NCI-H2227 (cell line): ENCODE measurements around the gene C3AR1.
"Not testable (repeated sequence)": the region's sequence is repeated elsewhere in the genome, so short reads cannot be mapped to it uniquely, and the experiment has no call there.

ENCODE experiments used
- DNase-seq: peaks from one replicate; lab custom pipeline; 2025; ENCODE audit not compliant: unreplicated experiment; lab: John Stamatoyannopoulos, UW

Gene C3AR1

DNA sequence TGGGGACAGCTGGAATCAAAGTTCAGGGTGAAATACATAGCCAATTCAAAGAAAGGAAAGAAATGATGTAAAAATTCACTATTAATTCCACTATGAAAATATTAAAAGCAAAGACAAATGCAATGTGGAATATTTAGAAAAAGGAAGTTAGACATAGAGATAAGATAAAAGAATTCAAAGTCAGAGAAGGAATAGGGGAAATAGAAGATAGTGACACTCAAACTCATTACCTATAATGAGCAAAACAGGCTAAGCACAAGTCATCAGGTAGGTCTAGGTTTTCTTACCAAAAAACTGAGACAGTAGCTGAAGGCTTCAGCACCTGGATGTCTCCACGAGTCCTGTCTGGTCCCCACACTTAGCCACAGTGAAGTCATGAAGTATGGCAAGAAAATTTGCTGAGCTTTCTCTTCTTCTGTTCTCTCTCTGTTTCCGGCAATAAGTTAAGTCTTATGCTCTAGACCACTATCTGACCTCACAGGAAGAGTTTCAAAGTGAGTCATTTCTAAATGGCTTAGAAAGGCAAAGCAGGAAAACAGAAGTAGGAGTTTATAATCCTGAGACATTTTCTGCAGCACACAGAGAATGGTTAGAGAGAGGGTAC lies at the start of gene C3AR1:
TSS of gene C3AR1 (minus strand) at position 369 of the 604 bp plus-strand sequence. CDS start 6,174 bp downstream, outside the sequence.
- DNase-seq, result no peak

- not testable (repeated sequence) for DNase-seq
These were observed 47.0 kb upstream of the C3AR1 start for GRCh38 chr12:8113117-8113516.

GRCh38 chr12:8108808-8109398 lies 42.7 kb upstream of the C3AR1 start:
- DNase-seq, result peak; percentile 77

GRCh38 chr12:8099235-8099634 lies 33.1 kb upstream of the C3AR1 start:
- no peak for DNase-seq

DNA sequence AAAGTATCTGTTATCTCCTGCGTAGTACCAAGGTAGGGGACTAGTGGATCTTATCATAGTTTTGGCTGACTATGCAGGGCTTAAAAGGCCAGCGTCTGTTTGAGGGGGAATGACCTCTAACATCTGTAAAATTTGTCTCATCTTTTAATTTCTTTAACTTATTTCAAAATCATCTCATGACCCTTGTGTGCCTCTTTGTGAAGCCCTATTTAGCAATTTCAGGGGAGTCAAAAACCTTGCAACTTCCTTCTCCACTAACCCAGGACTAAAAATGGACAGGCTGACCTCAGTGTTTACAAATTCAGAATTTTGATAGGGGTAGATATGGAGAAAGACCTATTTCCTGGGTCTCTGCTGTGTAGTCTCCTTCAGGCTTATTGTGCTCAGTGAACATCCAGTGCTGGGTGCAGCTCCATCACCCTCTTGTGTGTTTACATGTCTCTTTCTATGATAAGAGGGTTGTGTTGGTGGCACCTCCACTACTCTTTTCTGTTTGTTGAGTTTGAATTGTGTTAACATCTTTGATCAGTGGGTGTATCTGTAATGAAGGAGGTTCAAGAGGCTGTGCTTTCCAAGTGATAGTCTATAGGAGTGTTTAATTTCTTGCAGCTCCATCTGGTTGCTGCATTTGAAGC lies 30.2 kb upstream of the C3AR1 start:
- no peak for DNase-seq

DNA sequence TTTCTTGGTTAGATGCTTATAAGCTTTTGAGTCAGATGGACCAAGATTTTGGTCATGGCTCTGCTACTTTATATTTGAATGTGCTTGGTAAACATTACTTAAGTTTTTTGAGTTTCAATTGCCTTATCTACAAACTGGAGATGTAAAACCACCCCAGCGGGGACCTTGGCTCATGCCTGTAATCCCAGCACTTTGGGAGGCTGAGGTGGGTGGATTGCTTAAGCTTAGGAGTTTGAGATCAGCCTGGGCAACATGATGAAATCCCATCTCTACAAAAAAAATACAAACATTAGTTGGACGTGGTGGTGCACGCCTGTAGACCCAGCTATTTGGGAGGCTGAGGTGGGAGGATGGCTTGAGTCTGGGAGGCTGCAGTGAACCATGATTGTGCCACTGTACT lies 27.1 kb upstream of the C3AR1 start:
- no peak for DNase-seq

DNA sequence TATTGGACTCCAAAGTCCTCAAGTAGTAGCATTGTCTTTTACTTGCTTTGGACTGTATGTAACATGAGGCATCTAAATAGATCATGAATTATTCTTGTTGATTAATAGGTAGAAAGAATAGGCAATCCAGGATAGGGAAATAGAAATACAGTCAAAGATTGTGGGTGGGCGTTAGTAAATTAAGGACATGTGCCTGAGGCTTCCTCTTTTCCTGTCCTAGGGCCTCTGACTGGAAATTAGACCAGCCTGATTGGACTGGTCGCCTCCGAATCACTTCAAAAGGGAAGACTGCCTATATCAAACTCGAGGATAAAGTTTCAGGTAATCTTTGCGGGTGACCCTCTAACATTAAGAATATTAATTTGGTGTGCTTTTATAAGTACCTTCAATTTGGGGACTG lies 23.6 kb upstream of the C3AR1 start:
- DNase-seq, result no peak

- not testable (repeated sequence) for DNase-seq
These were observed 23.1 kb upstream of the C3AR1 start for GRCh38 chr12:8089277-8089676.

DNA sequence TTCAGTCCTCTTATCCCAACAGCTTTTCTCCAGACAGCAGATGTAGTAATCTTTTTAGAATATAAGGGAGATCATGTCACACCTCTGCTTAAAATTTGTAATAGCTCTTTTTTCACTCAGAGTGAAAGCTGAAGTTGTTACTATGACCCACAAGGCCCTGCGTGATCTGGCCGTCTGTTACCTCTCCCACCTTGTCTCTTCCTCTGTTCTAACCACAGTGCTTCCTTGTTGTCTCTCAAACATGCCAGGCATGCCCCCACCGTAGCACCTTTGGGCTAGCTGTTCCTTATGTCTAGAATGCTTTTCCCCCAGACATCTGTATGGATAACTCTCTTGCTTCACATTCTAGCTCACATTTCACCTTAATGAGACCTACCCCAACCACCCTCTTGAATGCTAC lies 22.4 kb upstream of the C3AR1 start:
- no peak for DNase-seq

- DNase-seq, result no peak
These were observed 21.5 kb upstream of the C3AR1 start for GRCh38 chr12:8087666-8088065.

- DNase-seq, result not testable (repeated sequence)
These were observed 18.2 kb upstream of the C3AR1 start for GRCh38 chr12:8084351-8084750.

- DNase-seq, result no peak
These were observed 16.6 kb upstream of the C3AR1 start for GRCh38 chr12:8082808-8083100.

DNA sequence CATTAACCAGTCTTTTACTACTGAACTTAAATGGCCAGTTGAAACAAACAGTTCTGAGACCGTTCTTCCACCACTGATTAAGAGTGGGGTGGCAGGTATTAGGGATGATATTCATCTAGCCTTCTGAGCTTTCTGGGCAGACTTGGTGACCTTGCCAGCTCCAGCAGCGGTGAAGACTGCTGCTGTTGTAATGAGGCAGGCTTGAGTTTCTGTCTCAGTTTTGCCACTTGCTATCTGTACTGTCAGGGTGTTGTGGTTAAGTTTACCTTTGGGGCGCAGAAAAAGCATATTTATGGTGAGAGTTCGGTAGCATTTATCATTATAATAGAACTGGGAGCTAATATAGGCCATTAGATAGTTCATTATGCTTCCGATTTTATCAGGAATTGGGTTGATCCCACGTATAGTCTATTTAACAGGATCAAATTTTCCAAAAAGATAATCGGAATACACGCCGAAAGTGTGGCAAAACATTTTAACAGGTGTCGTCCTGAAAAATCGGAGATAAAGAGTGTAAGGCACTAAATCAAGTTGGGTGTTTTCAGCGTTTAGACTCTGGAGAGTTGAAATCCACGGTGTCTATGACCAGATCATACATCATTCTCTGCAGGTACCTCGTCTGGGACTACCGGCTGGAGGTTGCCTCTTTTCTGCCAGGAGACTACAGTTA lies 15.2 kb upstream of the C3AR1 start:
- peak; percentile 1 for DNase-seq

DNA sequence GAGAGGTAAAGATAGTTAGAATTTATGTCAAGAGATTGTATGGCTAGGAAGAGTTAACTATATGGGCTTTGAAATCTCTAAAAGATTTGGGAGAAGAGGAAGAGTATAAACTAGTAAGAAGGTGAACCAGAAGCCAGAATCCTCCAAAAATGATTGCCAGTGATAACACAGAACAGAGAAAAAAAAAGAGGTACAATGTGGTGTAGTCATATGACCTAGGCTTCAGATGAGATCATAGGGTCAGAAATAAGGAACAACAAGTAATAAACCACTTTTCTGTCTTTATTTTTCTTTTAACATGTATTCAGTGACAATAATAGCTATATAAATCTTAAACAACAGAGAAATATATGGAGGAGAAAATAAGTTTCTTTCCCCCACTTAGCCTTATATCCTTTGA lies 14.0 kb upstream of the C3AR1 start:
- DNase-seq, result no peak

GRCh38 chr12:8078916-8079315 lies 12.8 kb upstream of the C3AR1 start:
- DNase-seq, result no peak

DNA sequence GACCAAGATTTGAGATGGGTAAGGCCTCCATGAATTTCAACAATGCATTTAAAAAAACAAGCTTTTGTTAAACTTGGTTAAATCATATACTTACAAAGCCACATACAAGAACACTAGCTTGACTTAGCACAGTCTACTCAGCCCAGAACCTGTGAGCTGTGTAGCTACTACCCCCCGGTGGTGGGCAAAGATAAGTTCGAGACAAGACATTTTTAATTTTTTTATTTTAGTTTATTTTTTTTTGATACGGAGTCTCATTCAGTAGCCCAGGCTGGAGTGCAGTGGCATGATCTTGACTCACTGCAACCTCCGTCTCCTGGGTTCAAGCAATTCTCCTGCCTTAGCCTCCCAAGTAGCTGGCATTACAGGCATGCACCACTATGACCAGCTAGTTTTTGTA lies 12.2 kb upstream of the C3AR1 start:
- peak; percentile 33 for DNase-seq

GRCh38 chr12:8077207-8077606 lies 11.0 kb upstream of the C3AR1 start:
- DNase-seq, result peak; percentile 0

DNA sequence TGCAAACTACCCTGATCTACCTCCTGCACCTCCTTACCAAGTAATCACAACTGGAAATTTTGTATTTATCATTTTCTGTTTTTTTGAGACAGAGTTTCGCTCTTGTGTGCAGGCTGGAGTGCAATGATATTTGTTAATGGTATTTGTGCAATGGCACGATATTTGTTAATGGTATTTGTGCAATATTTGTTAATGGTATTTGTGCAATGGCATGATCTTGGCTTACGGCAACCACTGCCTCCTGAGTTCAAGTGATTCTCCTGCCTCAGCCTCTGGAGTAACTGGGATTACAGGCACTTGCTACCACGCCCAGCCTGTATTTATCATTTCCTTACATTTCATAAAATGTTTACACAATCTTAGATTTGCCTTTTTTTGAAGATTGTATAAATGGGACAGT lies 10.2 kb upstream of the C3AR1 start:
- DNase-seq, result no peak

DNA sequence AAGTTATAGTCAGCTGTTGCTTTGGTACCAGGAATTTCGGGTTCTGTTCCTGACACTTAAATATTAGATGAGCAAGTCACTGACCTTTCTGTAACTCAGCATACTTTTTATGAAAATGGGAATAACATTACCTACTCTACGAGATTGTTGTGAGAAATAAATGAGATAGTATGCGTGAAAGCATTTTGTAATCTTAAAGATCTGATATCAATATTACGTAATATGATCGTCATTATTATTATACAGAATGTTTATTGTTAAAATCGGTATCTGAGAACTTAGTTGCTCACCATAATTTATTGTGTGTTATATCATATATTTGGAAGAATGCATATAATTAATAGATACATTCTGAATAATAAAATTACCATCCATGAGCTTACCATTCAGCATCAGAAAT lies 9.8 kb upstream of the C3AR1 start:
- no peak for DNase-seq

DNA sequence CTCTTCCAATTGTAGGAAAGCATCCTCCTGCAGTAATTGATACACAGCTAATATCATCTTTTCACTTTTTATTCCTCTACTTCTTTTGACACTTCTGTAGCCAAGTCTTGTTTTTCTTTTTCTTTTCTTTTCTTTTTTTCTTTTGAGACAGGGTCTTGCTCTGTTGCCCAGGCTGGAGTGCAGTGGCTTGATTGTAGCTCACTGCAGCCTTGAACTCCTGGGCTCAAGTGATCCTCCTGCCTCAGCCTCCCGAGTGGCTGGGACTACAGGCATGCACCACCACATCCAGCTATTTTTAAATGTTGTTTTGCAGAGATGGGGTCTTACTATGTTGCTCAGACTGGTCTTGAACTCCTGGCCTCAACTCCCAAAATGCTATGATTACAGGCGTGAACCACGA lies 5.7 kb upstream of the C3AR1 start:
- not testable (repeated sequence) for DNase-seq

DNA sequence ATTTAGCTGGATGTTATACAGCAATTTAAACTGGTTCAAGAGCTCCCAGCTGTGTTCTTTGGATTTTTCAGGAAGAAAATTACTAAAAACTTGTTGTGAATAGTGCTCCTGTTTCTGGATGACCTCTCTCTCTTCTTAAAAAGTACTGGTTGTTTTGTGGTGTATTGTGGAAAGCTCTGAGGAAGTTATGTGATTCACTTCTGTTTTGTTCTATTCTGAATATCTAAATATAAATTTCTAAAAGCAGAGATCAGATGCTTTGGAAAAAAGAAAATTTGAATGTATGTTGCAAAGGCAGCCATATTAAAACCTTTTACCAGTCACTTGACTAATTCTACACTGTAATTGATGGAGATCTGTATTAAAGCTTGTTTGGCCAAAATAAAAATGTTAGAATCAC lies 3.4 kb upstream of the C3AR1 start:
- no peak for DNase-seq

GRCh38 chr12:8064131-8064530 lies 2.0 kb downstream of the C3AR1 start:
- no peak for DNase-seq
